Large intestine (tissue), 3 donors: Measurements from ENCODE around the gene KIF2C. TPM values are rescaled to one million over a fixed set of nuclear protein-coding genes. Genes with fewer than 3 reads are reported as not detected.
"Not testable (repeated sequence)": the region's sequence is repeated elsewhere in the genome, so short reads cannot be mapped to it uniquely, and the experiment has no call there.

Source experiments
- DNase-seq, 2 donors: peaks; one replicate each; pipeline versions ENCODE4 v3.0.0 to v3.0.0-alpha.2; 2013
- H3K27ac ChIP-seq: one replicate; pipeline ENCODE4 v1.5.1; 2013; ENCODE audit warnings: low read length
- H3K27me3 ChIP-seq: 2 replicates; pipeline ENCODE4 v1.6.1; 2013; ENCODE audit warnings: low read length; ENCODE audit not compliant: control insufficient read depth, insufficient read depth
- H3K36me3 ChIP-seq: 2 replicates; pipeline ENCODE4 v1.6.1; 2013; ENCODE audit warnings: low read length; ENCODE audit not compliant: control insufficient read depth, insufficient read depth
- H3K4me1 ChIP-seq: one replicate; pipeline ENCODE4 v1.6.1; 2013; ENCODE audit warnings: low read length; ENCODE audit not compliant: control insufficient read depth, insufficient read depth
- H3K4me3 ChIP-seq: one replicate; pipeline ENCODE4 v1.5.1; 2013; ENCODE audit warnings: low read length
- H3K9me3 ChIP-seq: one replicate; pipeline ENCODE4 v1.6.1; 2013; ENCODE audit warnings: mild to moderate bottlenecking, low read depth, low read length, moderate library complexity; ENCODE audit not compliant: control insufficient read depth
- WGBS: methylation state at CpG from one replicate; pipeline ENCODE4 v1.1.5; 2013; ENCODE audit warnings: low lambda C conversion rate; ENCODE audit not compliant: insufficient coverage; 5-methylcytosine and 5-hydroxymethylcytosine counted together
- polyA plus RNA-seq: library from polyadenylated mRNA; unstranded; fragments of 120-200 nt; gene quantifications from one replicate; pipeline ENCODE4 v1.2.1, GENCODE V29; 2013

The KIF2C gene
- polyA plus RNA-seq, 1 donor: 10.9 TPM

GRCh38 chr1:44811234-44811633, 71.6 kb downstream of the KIF2C start:
- 90% methylated on average over 2 of the region's 8 CpGs for whole genome bisulfite sequencing
- H3K4me1 ChIP-seq: peaks cover 52% of the 10 kb centered on the region
- no peak overlapping the region for H3K27ac ChIP-seq
- DNase-seq: no peak
- H3K27me3 ChIP-seq: no peaks in the 10 kb centered on the region
- H3K4me3 ChIP-seq: no peak overlapping the region
- peaks cover 5% of the 10 kb centered on the region for H3K36me3 ChIP-seq
- no peaks in the 10 kb centered on the region for H3K9me3 ChIP-seq

- no CpG with 5 or more reads among the region's 48 CpGs for WGBS
Measured at GRCh38 chr1:44812822-44813543, 73.3 kb downstream of the KIF2C start.

DNA sequence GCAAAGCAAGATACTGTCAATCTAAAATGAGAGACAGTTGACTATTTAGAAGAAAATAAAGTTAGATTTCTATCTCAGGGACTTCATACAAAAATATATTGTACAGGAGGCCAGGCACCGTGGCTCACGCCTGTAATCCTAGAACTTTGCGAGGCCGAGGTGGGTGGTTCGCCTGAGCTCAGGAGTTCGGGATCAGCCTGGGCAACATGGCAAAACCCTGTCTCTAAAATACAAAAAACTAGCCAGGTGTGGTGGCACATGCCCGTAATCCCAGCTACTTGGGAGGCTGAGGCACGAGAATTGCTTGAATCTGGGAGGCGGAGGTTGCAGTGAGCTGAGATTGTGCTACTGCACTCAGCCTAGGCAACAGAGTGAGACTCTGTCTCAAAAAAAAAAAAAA, 76.3 kb downstream of the KIF2C start:
- not testable (repeated sequence) for H3K4me3 ChIP-seq, DNase-seq, H3K9me3 ChIP-seq, H3K36me3 ChIP-seq, H3K27me3 ChIP-seq, H3K27ac ChIP-seq
- H3K4me1 ChIP-seq: peaks cover 17% of the 10 kb centered on the region
- whole genome bisulfite sequencing: no CpG with 5 or more reads among the region's 9 CpGs

More at GRCh38 chr1:44812822-44813543, 73.3 kb downstream of the KIF2C start:
- H3K9me3 ChIP-seq: no peaks in the 10 kb centered on the region
- peak overlapping the region; percentile 79 for H3K27ac ChIP-seq
- peaks cover 36% of the 10 kb centered on the region for H3K4me1 ChIP-seq
- DNase-seq: peak in 1 of 2 donors; percentile 59
- no peaks in the 10 kb centered on the region for H3K27me3 ChIP-seq
- no peaks in the 10 kb centered on the region for H3K36me3 ChIP-seq
- peak overlapping the region; percentile 55 for H3K4me3 ChIP-seq

DNA sequence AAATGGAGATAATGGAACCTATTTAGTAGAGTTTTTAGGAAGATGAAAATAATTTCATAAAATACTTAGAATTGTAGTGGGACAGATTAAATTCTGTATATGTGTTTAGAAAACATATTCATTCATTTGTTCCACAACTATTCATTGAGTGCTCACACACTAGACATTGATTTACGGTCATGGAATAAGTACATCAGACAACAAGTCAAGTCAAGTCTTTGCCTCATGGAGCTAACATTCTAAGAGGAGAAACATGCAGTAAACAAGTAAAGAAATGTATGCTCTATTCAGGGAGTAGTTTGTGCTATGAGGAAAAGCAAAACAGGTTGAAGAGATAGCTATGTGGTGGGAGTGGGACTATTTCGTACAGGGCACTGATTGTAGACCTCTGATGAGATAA, 77.7 kb downstream of the KIF2C start:
- no CpG with 5 or more reads among the region's 2 CpGs for WGBS
- no peaks in the 10 kb centered on the region for H3K9me3 ChIP-seq
- peaks cover 17% of the 10 kb centered on the region for H3K4me1 ChIP-seq
- DNase-seq: no peak
- H3K4me3 ChIP-seq: no peak overlapping the region
- no peak overlapping the region for H3K27ac ChIP-seq
- H3K27me3 ChIP-seq: no peaks in the 10 kb centered on the region
- no peaks in the 10 kb centered on the region for H3K36me3 ChIP-seq

Other genes starting within 250 kb of the KIF2C start
- gene TMEM53, start 65.4 kb upstream of the KIF2C start, polyA plus RNA-seq: 14.7 TPM
- 2.8 TPM for gene ARMH1, start 65.1 kb upstream of the KIF2C start, polyA plus RNA-seq
- not detected for gene RNU5D-1, start 8.7 kb upstream of the KIF2C start, polyA plus RNA-seq
- 2,680 TPM for gene RPS8, start 35.7 kb downstream of the KIF2C start, polyA plus RNA-seq
- gene BEST4, start 48.3 kb downstream of the KIF2C start, polyA plus RNA-seq: 6.1 TPM
- gene PLK3, start 60.5 kb downstream of the KIF2C start, polyA plus RNA-seq: 16.4 TPM
- gene DYNLT4, start 67.5 kb downstream of the KIF2C start, polyA plus RNA-seq: 0.52 TPM
- gene BTBD19, start 68.7 kb downstream of the KIF2C start, polyA plus RNA-seq: 13.0 TPM
- gene PTCH2, start 103.4 kb downstream of the KIF2C start, polyA plus RNA-seq: 3.9 TPM
- gene EIF2B3, start 246.8 kb downstream of the KIF2C start, polyA plus RNA-seq: 21.9 TPM